K562 treated with DMSO at 1 percent for 48 hours (cell line): ENCODE results near the gene CHID1. TPM values are rescaled to one million over a fixed set of nuclear protein-coding genes. Genes with fewer than 3 reads are reported as not detected.

Experiments used
- total RNA-seq: library from RNA; unstranded; fragments of 300-600 nt; gene quantifications from 2 replicates; pipeline ENCODE4 v1.2.3, GENCODE V29; 2022; ENCODE audit warnings: low replicate concordance; ENCODE audit errors: extremely low read depth

Gene CHID1
- not detected in 2 replicates for total RNA-seq

GRCh38 chr11:910589-911030, at the start of gene CHID1:
Gene CHID1, minus strand, starts transcription at chr11:910810. Its CDS starts 5,994 bp downstream, at chr11:904816.

GRCh38 chr11:925496-926301, 15.1 kb upstream of the CHID1 start, which contains the start of gene AP2A2:
Gene AP2A2, plus strand, starts transcription at chr11:925870. Its CDS starts 152 bp downstream, at chr11:926022.

GRCh38 chr11:842370-843002, 68.1 kb downstream of the CHID1 start, which contains the start of the genes POLR2L and TSPAN4:
Gene POLR2L, minus strand, starts transcription at chr11:842529. Its CDS starts 21 bp downstream, at chr11:842508.
Gene TSPAN4, plus strand, starts transcription at chr11:842852. Its CDS starts 7,453 bp downstream, at chr11:850305.

GRCh38 chr11:832529-833113, 78.0 kb downstream of the CHID1 start, which contains the start of gene CD151:
Gene CD151, plus strand, starts transcription at chr11:832952. Its CDS starts 3,118 bp downstream, at chr11:836070.

GRCh38 chr11:827897-828192, 82.8 kb downstream of the CHID1 start, which contains the start of gene CRACR2B:
Gene CRACR2B, plus strand, starts transcription at chr11:827919. Its CDS starts 689 bp downstream, at chr11:828608.

GRCh38 chr11:818396-819128, 92.0 kb downstream of the CHID1 start, which contains the start of gene PNPLA2:
Gene PNPLA2, plus strand, starts transcription at chr11:818914. Its CDS starts 805 bp downstream, at chr11:819719.

Other genes starting within 250 kb of the CHID1 start
- gene DEAF1, start 215.6 kb downstream of the CHID1 start, total RNA-seq: not detected in 2 replicates
- not detected in 2 replicates for gene TMEM80, start 215.0 kb downstream of the CHID1 start, total RNA-seq
- not detected in 2 replicates for gene EPS8L2, start 204.6 kb downstream of the CHID1 start, total RNA-seq
- 394 TPM in 1 of 2 replicates, not detected in the other for gene TALDO1, start 163.3 kb downstream of the CHID1 start, total RNA-seq
- not detected in 2 replicates for gene GATD1, start 133.3 kb downstream of the CHID1 start, total RNA-seq
- gene CEND1, start 120.7 kb downstream of the CHID1 start, total RNA-seq: not detected in 2 replicates
- not detected in 2 replicates for gene SLC25A22, start 112.5 kb downstream of the CHID1 start, total RNA-seq
- gene PIDD1, start 105.6 kb downstream of the CHID1 start, total RNA-seq: not detected in 2 replicates
- not detected in 2 replicates for gene RPLP2, start 100.8 kb downstream of the CHID1 start, total RNA-seq
- gene PNPLA2, start 91.9 kb downstream of the CHID1 start, total RNA-seq: 265 TPM in 1 of 2 replicates, not detected in the other
- gene CRACR2B, start 82.9 kb downstream of the CHID1 start, total RNA-seq: not detected in 2 replicates
- 775 TPM in 1 of 2 replicates, not detected in the other for gene CD151, start 77.9 kb downstream of the CHID1 start, total RNA-seq
- not detected in 2 replicates for gene POLR2L, start 68.3 kb downstream of the CHID1 start, total RNA-seq
- not detected in 2 replicates for gene TSPAN4, start 68.0 kb downstream of the CHID1 start, total RNA-seq
- not detected in 2 replicates for gene AP2A2, start 15.1 kb upstream of the CHID1 start, total RNA-seq
- not detected in 2 replicates for gene MUC6, start 125.9 kb upstream of the CHID1 start, total RNA-seq
- not detected in 2 replicates for gene MUC2, start 164.1 kb upstream of the CHID1 start, total RNA-seq
- not detected in 2 replicates for gene MUC5AC, start 247.1 kb upstream of the CHID1 start, total RNA-seq